PC-3 (cell line): ENCODE results near the gene CHFR.
"Not testable (repeated sequence)": the region's sequence is repeated elsewhere in the genome, so short reads cannot be mapped to it uniquely, and the experiment has no call there.

ENCODE experiments used
- CTCF ChIP-seq: fragments of 300-600 bp; sonication (generic); conservative IDR thresholded peaks from 2 replicates; pipeline ENCODE4 v1.5.1; 2017; ENCODE audit warnings: antibody characterized with exemption, low read depth, mild to moderate bottlenecking, low read length
- EZH2 ChIP-seq: fragments of 300-600 bp; sonication (generic); IDR thresholded peaks from one replicate; pipeline ENCODE4 v1.6.1; 2017; ENCODE audit warnings: antibody characterized with exemption, mild to moderate bottlenecking, low read length; ENCODE audit not compliant: unreplicated experiment

GRCh38 chr12:132857019-132857418, 30.4 kb downstream of the CHFR start:
- TF ChIP-seq CTCF, EZH2: not testable (repeated sequence)
